Stimulated activated CD4-positive, alpha-beta T cell treated with anti-CD3 and anti-CD28 coated beads, TNF-alpha, amount 100 ng/mL, for 4 hours (primary cell): ENCODE measurements around the gene MTHFD1.
A peak's percentile ranks its signal among the peaks of the same experiment; 100 is the strongest.

ENCODE experiments used
- DNase-seq, 3 experiments: peaks; one replicate each; pipeline ENCODE4 v3.0.0-alpha.2; 2020; ENCODE audit warnings: low read depth in 3 of 3

MTHFD1 gene

DNA sequence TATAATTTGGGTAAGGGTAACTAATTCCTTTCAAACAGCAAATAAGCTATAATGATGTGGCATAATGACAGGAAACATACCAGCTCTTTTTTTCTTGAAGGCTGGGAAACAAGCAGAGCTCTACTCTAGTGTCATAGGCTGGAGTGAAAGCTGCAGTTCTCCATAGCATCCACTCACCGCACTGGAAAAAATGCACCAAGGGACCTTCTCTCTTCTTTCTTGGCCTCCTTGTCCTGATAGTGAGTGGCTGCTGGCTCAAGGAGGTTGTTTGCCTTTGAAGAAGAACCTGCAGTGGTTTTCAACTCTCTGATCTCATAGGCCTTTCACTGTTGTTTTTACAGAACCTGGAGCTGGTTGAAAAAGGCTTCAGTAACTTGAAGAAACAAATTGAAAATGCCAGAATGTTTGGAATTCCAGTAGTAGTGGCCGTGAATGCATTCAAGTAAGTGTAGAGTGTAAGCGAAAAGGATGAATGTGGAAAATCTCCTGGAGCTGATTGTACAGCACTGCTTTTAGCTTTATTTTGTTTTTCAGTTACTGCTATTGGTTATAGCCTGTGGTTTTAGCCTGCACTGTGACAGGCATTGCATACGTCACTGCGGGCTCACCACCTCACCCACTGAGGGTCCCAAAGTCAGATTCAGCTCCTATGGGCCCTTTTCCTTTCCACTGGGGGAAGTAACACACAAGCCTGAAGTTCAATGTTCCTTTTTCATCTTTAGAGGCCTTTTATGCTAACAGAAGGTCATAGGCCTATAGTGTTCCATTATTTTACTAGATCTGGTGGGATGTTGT, 59.9 kb downstream of the MTHFD1 start:
- DNase-seq: no peak

DNA sequence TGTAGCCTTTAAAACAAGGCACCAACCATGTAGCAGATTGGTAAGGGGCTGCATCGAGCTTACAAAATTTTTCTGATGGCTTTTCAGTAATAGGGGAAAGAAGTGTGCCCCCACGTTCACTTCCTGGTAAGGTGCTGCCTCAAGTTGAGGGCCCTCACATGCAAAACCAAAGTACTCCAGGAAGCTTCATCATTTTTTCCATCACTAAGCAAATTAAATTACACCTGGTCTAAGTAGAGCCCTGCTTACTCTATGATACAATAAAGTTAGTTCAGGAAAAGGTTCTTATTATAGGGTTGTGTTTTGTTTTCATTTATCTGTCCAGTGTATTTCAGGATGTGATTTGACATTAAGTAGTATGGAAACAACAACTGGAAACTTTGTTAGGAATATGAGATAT, 62.1 kb downstream of the MTHFD1 start:
- no peak for DNase-seq

DNA sequence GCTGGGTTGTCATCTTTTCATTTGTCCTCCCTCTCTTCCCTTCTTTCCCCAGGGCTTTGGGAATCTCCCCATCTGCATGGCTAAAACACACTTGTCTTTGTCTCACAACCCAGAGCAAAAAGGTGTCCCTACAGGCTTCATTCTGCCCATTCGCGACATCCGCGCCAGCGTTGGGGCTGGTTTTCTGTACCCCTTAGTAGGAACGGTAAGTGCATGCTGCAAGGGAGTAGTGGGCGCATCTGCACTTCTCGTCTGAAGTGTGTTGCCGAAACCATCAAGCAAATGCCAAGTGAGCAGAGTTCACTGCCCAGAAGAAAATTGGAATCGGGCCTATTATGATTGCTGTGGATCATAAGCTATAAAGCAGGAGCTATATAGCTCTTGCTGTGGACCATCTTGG, 66.5 kb downstream of the MTHFD1 start:
- DNase-seq: no peak

DNA sequence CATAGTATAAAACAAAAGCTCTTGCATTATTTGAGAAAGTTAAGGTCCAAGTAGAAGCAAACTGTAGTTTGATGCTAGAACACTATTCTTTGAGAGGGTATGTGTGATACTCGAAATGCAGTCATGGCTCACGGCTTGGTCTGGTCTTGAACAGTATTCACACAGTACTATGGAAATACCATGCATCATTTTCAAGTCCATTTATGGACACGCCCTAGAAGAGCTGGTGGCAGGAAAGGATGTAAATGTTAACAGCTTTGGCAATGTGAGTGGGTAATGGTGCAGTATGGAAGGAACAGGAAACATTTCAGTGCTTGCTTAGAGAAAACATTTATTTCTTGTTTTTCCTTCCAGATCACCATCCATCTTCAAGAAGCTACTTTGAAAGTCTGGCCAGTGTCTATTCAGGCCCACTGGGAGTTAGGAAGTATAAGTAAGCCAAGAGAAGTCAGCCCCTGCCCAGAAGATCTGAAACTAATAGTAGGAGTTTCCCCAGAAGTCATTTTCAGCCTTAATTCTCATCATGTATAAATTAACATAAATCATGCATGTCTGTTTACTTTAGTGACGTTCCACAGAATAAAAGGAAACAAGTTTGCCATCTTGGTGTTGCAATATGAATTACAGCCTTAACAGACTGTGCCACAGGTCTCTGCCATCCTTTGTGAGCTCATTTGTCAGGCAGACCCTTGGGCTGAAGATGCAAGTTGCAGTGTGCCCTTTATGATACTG, 71.4 kb downstream of the MTHFD1 start:
- DNase-seq: no peak

DNA sequence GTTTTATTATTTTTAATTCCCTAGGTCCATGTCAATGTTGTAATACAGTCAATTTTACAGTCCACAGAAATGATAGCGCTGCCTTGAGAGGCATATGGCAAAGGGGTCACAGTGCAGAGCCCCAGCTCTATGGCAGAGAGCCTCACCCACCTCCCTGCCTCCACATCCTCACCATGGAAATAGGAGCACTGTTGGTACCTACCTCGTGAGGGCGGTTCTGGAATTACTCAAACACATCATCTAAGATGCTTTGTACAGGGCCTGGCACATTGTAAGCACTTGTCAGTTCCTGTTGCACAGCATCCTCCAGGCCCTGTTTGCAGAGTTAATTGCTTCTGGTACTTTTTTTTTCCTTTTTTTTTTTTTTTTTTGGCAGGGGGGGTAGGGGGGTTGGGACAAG, 73.1 kb downstream of the MTHFD1 start:
- DNase-seq: no peak

DNA sequence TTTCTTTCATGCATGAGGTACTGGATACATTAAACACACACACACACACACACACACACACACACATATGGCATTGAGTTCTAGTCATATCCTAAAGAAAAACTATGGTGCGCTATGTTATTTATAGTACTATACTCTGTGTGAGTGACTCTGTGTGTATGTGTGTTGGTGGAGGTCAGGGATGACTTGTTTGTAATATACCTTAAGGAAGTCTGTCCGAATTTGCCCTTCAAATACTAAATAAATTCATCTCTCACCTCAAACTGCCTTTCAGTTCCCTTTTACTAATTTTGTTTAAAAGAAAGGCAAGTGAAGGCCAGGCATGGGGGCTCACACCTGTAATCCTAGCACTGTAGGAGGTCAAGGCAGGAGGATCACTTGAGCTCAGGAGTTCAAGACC, 75.0 kb downstream of the MTHFD1 start:
- no peak for DNase-seq

DNA sequence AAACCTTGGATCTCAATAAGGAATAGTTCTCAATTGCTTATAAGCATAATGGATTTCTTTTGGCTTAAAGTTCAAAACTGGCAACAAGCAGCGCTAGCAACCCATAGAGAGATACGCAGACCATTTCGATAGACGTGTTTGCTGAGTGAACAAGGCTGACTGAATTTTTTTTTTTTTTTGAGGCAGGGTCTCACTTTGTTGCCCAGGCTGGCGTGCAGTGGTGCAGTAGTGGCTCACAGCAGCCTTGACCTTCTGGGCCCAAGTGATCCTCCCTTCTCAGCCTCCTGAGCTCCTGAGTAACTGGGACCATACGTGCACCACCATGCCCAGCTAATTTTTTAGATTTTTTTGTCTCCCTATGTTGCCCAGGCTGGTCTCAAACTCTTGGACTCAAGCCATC, 75.7 kb downstream of the MTHFD1 start:
- no peak for DNase-seq

DNA sequence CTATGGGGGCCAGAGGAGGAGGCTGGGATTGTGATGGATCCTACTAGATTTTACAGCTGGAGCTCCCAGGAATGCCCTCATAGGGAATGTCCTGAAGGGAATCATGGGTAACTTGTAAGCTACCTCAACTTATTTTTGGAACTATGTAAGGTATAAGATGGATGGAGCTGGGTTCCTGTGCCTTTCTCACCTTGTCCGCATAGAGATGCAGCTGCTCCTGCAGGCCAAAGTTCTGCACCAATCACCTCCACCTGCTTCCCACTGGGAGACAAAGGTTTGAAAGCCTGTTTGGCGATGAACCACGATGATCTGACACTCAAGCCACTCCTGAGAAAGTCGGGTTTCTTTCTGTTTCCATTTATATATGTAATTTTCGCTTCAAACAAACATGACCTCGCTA, 76.5 kb downstream of the MTHFD1 start:
- DNase-seq: no peak

DNA sequence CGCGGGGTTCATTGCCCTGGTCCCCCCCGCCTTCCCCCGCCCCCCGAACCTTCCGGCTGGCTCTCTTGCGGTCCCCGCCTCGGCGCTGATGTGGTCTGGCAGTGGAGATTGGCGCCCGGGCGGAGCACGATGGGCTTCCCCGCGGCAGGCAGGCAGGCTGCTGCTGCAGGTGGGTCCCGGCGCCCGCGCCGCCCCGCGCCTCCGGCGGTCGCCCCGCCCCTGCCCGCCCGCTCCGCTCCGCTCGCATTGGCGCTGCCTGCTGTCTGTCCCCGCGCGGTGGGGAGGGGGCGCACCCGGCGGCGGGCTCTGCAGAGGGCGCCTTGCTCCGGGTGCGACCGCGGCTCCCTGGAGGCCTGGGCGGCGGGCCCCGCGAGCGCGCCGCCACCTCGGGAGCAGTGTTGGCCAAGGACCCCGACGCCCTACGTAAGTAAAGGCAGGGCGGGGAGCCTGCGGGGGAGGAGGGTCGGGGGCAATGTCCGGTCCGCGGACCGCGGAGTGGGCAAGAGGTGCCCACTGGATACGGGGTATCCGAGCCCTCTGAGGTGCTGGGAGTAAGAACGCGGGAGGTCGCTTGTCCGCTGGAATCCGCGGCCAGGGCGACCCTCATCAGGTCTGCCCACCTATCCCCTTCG, 77.2 kb downstream of the MTHFD1 start, which contains the start of gene AKAP5:
Gene AKAP5 (plus strand): TSS at position 309 of the 632 bp plus-strand sequence. CDS start 2,896 bp downstream, outside the sequence.
- DNase-seq: peak; percentile 33 to 38 (median 36)

DNA sequence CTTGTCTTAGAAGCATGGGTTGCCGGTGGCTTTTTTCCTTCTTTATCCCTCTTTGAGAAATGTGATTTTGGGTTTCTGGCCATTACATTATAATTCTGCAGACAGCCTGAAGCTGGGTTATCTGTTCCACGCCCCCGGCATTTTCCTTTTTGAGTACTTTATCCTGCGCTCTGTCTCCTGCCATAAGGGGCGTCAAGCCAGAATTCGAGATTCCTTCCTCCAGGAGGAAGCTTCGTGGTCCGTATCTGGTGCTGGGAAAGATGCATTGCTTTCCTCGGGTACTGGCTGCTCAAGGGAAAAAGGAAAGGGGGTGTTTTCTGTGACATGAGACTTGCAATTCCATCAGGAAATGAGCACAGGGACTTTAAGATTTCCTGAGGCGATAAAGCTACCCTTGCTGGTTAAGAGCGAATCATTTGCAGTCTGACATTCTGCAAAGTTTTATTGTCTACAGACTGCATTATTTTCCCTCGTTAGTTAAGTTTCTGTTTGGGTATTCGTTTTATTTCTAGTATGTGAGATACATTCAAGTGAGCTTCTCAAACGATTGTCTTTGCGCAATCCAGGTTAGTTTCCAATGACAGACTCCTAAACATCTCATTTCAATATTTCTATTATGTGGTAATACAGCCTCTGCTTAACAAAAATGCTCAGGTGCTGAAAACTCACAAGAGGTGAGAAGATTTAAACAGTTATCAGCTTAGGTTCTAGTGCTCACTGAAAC, 77.8 kb downstream of the MTHFD1 start:
- no peak for DNase-seq

DNA sequence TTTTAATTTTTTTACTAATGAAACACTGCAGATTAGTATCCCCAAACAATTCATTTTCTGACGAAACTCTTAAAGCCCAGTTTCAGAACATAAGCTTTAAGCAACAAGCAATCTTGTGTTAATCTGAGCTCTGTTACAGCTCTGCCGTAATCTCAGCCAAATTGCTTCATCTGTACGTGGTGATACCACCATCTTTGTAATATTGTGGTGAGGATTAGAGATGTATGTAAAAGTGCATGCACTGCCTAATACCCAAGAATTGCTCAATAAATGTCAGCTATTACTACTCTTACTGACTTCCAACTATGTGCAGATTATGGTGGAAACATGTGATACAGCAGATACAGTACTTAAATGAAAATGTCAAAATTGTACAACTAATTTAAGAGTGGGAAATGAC, 78.9 kb downstream of the MTHFD1 start:
- no peak for DNase-seq

DNA sequence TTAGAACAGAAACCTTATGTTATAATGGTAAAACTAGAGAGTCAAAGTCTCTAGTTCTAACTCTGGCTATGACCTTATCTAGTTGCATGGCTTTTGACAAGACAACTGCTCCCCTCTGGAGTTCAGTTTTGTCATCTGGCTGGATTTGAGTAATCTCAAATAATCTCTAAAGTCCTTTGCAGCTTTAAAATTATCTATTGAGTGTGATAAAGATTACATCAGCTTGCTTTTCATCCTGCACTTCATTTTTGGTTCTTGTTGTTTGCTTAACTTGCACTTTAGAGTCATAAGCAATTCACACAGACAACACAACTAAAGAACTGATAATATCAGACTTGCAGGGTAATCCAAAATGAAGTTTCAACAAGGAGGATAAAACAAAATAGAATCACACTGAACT, 79.4 kb downstream of the MTHFD1 start:
- no peak for DNase-seq

DNA sequence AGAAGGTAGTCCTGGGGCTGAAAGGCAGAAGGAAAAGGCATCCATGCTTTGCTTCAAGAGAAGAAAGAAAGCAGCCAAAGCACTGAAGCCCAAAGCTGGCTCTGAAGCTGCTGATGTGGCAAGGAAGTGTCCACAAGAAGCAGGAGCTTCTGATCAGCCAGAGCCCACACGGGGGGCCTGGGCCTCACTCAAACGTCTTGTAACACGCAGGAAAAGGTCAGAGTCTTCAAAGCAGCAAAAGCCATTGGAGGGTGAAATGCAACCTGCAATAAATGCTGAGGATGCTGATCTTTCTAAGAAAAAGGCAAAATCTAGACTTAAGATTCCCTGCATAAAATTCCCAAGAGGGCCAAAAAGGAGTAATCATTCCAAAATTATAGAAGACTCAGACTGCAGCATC, 80.3 kb downstream of the MTHFD1 start:
- no peak for DNase-seq

DNA sequence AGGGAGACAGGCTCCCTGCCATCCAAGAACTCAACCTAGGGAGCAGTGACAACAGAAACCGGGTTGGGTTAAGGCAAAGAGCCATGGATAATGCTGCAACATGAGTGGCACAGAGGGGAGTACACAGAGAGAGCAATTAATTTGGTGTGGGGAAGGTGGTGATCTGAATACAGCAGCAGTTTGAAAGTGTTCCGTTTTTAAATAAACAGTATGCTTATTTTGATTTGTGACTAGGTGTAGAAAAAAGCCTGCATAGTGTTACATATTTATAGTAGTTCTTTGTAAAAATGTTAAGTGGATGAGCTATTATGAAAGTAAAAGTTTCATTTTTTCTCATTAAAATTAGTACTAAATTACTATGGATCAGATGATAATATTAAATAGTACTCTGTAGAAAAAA, 85.9 kb downstream of the MTHFD1 start:
- DNase-seq: no peak

DNA sequence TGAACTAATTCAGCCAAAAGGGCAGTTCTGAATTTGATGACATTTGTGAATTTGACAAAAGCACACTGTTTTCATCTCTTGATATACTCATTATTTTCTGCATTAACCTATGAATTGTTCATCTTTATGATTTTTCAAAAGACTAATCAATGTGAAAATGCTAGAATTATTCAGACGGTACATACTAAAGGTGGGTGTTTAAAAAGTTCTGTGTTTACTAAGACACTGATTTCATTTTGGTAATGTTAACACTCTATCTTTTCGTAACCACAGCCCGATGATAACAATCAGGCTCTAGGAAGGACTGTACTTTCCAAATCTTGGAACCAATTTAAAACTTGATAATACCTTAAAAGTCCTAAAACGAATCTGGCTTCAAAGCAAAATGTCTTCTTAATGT, 86.5 kb downstream of the MTHFD1 start:
- DNase-seq: no peak

DNA sequence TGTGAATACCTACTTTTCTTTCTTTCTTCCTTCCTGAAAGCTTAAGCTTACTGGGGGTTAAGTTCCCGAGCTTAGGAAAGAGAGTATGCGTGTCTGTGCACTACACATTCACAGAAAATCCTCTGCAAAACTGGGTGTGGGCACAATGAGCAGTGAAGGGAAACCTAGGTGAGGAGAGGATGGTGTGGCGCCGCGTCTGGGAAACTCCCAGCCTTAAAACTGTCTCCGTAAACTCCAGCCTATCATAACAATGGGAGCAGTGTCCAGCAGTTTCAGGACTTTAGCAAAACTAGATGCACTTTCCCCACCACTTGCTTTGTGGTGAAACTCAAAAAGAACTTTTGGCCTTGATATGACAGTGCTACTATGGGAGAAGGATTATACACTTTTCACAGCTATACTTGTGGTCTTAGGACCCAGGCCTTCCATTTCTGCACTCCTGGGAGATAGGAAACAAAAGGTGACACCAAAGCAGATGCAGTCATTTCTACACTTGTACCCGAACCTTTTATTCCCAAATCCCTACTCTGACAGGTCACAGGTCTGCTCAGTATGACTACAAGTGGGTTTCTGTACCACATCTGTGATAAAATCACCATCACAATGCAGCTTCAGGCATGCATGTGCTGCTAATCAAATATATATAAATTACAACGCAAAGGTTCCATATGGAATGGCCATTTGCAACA, 87.6 kb downstream of the MTHFD1 start:
- no peak for DNase-seq

DNA sequence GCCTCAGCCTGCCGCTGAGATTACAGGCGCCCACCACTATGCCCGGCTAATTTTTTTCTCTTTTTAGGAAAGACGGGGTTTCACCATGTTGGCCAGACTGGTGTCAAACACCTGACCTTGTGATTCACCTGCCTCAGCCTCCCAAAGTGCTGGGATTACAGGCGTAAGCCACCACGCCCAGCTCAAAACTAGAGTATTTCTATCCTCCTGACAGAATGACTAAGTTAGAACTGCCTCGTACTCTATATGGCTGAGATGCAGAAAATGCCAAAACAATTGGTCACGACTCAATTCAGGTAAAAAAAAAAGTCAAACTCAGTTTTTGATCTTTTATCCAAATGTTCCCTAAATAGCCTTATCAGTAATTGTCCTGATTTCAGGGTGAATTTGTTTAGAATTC, 88.3 kb downstream of the MTHFD1 start:
- DNase-seq: no peak

DNA sequence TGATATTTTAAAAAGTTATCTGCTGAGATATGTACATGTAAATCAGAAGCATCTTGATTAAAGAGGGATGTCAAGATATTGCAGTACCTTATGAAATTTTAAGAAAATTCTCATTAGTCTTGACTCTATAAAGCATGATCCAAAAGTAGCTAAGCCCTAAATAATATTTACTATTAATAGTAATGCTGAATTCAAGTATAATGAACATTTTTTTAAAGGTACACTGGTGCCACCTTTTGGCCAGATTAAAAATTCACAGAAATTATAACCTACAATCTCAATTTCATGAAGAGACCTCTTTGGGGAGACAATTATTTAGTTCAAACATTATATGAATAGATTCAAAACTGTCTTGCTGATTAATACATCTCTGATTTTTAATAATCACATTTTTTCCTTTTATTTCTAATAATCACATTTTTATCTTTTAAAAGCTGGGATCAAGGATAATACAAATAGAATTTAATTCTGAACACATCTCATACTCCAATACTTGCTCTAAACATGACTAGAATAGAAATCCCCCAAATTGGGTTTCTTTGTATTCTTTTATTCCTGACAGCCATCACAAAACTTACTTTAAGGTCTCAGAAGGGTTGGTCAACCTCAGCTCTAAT, 90.6 kb downstream of the MTHFD1 start:
- DNase-seq: no peak

DNA sequence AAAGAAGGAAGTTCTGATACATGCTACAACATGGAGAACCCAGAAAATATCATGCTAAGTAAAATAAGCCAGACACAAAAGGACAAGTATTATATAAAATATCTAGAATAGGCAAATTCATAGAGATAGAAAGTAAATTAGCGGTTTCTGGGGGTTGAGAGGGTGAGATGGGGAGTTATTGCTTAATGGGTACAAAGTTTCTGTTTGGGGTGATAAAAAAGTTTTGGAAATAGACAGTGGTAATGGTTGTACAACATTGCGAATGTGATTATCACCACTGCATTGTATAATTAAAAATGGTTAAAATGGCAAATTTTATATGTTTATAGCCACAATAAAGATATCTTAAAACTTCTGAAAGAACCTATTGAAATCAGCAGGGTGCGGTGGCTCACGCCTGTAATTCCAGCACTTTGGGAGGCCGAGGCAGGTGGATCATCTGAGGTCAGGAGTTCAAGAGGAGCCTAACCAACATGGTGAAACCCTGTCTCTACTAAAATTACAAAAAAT, 100.5 kb downstream of the MTHFD1 start:
- no peak for DNase-seq

DNA sequence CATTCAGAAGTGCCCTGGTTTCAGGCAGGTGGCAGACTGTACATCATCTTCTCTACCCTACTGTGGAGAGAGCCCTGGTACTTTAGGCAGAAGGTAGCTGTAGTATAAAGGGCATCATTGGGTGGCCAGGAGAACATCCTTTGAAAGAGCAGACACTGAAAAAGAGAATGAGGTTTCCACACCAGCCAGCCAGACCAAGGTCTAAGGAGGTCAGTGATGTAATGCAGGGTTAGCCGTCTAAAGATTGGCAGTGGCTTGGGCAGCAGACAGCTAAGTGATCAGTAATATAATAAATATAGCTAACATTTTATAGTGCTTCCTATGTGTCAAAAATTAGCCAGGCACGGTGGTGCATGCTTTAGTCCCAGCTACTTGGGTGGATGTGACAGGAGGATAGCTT, 103.5 kb downstream of the MTHFD1 start:
- DNase-seq: no peak

DNA sequence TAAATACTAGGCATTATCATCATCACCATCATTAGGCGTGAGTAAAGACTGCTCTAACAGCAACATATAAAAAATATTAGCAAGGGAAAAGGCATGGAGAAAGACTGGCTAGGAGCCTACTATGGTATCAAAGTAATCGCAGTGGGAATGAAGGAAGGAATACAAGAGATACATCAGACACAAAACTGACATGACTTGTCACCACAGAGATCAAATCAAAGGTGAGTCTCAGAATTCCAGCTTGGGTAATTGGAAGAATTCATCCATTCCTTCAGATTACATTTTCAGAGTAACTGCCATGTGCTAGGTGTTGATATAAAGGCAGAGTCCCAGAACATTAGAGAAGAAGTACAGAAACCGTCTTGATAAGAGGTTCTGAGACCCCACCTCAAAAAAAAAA, 105.3 kb downstream of the MTHFD1 start:
- DNase-seq: no peak
